ENCODE results near the gene EML6.

Gene EML6

DNA sequence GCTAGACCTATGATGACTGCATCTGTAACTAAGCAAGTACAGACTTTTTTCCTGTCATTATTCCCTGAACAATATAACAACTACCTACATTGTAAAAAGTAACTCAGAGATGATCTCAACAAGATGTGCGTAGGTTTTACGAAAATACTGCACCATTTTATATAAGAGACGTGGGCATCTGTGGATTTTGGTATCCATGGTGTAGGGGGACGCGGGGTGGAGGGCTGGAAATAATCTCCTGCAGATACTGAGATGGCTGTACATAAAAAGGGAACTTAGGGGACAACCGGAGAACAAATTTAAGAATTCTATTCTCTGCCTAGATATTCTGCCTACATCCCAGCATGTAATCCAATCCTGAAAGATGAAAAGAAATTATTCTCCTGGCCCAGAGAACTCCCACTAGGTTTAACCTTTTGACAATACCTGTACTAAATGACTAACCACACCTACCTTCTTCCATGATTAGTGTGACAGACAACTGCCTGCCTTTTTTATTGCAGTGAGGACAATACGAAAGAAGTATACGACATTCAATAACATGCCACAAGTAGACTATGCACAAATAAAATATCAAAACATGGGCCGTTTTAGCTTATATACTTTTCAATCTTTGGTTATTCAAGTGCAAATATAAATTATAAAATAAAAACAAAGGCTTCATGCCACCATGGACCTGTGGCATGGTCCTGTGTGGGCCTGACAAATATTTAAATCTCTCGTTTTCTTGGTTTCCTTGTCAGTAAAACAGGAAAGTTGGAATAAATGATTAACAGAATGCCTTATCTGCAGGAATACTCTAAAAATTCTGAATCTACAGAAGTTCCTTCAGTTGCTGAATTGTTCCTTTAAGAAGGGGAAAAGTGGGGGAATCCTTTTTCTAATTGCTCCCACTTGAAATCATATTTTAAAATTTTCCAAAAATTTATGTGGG lies 280.5 kb downstream of the EML6 start:
- no peak for DNase-seq (ENCODE audit: low spot score)

DNA sequence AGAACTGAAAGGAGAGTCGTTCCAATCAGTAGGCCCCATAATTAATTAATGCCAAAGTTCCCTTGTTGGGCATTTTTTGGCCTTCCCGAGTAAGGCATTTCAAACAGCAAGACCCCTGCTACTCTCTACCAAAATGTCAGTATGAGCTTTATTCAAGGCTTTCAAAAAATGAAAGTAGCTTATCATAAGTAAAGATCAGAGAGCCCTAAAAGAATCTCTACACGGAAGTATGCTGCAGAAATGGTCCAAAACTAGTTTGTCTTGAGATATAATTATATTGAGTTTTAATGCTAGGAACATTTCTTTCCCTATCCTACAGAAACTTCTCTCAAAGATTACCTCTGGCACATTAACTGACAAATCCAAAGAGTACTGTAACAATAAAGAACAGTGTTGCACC lies 282.8 kb downstream of the EML6 start:
- DNase-seq (ENCODE audit: low spot score), result no peak

- DNase-seq (ENCODE audit: low spot score), result no peak
Observed at GRCh38 chr2:55009277-55010060, 286.0 kb downstream of the EML6 start.

GRCh38 chr2:55010149-55010591 lies 286.7 kb downstream of the EML6 start:
- no peak for DNase-seq (ENCODE audit: low spot score)

DNA sequence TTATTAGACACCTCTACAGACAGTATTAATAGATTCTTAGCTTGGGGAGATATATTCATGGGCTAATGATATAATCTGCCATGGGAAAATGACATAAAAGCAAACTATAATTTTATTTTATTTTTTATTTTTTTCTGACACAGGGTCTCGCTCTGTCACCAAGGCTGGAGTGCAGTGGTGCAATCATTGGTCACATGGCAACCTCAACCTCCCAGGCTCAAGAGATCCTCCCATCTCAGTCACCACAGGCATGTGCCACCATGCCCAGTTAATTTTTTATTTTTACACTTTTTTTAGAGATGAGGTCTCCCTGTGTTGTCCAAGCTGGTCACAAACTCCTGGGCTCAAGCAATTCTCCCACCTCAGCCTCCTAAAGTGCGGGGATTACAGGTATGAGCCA lies 287.5 kb downstream of the EML6 start:
- DNase-seq (ENCODE audit: low spot score), result no peak

GRCh38 chr2:55011831-55012671 lies 288.6 kb downstream of the EML6 start:
- DNase-seq (ENCODE audit: low spot score), result no peak

DNA sequence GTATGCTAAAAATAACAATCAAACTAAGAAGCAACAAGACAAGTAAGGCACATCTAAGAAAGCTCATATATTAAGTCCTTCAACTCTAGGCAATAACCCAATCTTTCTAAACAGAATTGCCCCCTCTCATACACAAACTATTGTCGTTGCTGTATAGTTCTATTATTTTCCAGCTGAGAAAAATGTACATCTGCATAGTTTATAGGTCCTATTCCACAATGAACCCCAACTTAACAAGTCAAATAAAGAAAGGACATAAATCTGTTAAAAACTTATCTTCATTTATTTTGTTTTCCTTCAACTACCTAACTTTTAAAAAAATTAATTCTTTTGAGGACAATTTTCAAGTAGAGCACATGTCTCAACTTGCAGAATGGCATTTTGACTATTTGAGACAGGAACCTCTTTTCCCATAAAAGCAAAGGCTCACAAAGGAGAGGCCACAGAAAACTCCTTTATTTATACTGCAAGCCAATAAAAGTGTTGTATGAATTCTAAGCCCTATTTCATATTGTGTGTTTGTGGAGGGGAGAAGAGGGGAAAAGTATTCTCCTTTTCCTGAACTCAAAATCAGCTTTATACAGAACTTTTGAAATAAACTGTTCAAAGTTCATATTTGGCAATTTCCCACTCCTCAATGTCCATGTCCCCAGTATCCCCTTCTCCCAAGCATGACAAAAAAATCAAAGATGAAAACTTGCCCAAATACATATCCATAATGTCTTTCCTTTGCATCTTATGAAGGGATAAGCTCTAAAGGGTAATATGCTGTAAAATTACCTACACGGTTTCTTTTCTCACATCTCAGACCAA lies 289.4 kb downstream of the EML6 start:
- no peak for DNase-seq (ENCODE audit: low spot score)

DNA sequence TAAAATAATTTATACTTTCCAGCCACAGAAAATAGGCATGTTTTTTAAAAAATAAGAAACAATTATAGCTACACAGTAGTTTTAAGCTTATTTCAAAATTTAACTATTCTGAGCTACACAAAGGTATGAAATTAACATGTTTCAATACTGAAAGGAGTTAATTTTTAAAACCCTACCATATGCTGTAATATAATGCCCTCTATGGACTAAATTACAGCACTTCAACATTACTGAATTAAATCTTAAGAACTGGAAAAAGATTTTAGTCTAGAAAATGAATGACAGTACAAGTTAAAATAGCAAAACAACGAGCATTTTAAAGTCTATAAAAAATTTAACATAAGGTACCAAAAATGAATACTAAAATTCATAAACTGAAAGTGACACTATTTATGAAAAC lies 290.5 kb downstream of the EML6 start:
- DNase-seq (ENCODE audit: low spot score), result no peak

DNA sequence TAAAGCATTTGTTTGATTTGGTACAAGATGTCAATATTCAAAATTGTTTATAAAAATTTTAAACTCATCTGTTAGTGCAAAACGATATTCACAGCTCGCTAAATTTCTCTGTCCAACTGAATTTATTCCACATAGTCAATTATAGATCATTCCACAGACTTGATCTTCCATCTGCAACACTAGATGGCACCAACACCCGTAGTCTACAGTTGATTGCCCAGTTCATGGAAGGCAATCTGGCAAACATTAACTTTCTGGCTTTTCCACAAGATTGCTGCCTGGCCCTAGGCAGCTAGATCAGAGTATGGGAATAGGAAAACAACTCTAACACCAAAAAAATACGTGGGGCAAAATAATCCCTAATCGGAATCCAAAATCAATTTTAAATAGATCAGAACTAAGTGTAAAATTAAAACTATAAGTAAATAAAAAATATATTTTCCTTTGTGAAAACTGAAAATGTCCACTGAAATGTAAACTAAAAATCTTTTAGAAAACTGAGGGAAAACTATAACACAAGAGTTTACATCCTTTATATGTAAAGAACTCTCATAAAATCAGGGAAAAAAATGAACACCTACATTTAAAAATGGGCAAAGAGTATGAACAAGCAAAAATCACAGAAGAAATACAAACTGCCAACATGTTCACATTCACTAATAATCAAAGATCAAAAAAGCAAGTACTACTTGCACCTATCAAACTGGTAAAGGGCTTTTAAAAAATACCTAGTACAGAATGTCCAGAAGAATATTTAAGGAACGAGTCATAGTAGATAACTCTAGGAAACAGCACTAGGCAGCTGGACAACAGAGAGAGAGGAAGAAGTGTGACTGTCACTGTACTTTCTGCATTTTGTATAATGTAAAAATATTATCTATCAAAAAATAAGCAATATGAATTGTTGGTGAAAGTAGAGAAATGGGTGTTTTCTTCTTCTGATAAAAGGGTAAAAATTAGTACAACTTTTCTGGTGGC lies 291.8 kb downstream of the EML6 start:
- DNase-seq (ENCODE audit: low spot score), result no peak

DNA sequence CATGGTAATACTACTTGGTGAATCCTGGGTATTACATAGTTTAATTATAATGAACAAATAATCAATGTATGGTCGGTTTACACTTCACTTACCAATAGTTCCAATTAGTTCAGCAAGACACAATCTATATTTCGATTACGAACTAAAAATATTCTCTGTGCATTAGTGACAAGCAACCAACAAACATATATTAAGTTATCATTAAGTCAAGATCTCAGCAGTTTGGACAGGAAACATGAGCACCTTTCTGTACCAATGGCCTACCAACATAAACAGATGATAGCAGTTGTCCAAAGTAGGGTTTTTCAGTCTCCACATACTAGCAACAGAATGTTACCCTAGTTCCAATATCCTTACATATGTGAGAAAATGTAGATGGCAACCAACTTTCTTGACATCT lies 294.0 kb downstream of the EML6 start:
- no peak for DNase-seq (ENCODE audit: low spot score)

DNA sequence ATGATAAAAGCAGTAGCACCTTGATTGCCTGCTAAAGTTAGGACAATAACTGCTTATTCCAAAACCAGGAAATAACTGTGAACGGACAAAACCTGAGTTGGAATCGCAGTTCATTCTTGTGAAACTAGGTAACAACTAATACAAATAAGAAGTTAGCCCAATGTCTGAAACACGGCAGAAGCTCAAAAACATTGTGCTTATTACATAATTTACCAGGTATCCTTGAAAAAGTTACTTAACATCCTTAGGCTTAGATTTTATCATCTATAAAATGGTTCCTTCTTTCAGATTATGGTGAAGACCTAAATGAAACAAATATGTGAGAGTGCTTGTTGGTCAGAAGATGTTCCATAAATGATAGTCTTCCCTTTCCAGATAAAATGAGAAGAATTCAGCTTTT lies 294.4 kb downstream of the EML6 start:
- no peak for DNase-seq (ENCODE audit: low spot score)

GRCh38 chr2:55018619-55019018 lies 295.2 kb downstream of the EML6 start:
- DNase-seq (ENCODE audit: low spot score), result no peak

- DNase-seq (ENCODE audit: low spot score), result no peak
Observed at GRCh38 chr2:55019526-55020258, 296.2 kb downstream of the EML6 start.

Data from ecto neural progenitor cell (in vitro differentiated cells).